Retinal pigment epithelial cell (primary cell): ENCODE data around the gene MAML1.
"Not testable (repeated sequence)": the region's sequence is repeated elsewhere in the genome, so short reads cannot be mapped to it uniquely, and the experiment has no call there.

Experiments
- DNase-seq: peaks from one replicate; pipeline ENCODE4 v3.0.0-alpha.2; 2010; ENCODE audit warnings: low read depth
- H3K4me3 ChIP-seq: 2 replicates; pipeline ENCODE4 v1.5.1; 2011; ENCODE audit warnings: mild to moderate bottlenecking, low read length, control low read depth, moderate library complexity
- CTCF ChIP-seq: conservative IDR thresholded peaks from 2 replicates; pipeline ENCODE4 v1.5.1; 2011; ENCODE audit warnings: low read depth, low read length, control low read depth, inconsistent platforms

MAML1 gene

GRCh38 chr5:179734536-179735164 lies 2.0 kb downstream of the MAML1 start:
- no peak for TF ChIP-seq CTCF
- peak overlapping the region; percentile 64 for H3K4me3 ChIP-seq
- DNase-seq, result no peak

GRCh38 chr5:179738742-179739141 lies 6.1 kb downstream of the MAML1 start:
- no peak overlapping the region for H3K4me3 ChIP-seq
- TF ChIP-seq CTCF, result no peak
- DNase-seq, result no peak

- not testable (repeated sequence) for H3K4me3 ChIP-seq
These were observed 11.5 kb downstream of the MAML1 start for GRCh38 chr5:179744106-179744505.

GRCh38 chr5:179746872-179747271 lies 14.2 kb downstream of the MAML1 start:
- no peak for TF ChIP-seq CTCF
- H3K4me3 ChIP-seq, result no peak overlapping the region
- no peak for DNase-seq

More at GRCh38 chr5:179744106-179744505, 11.5 kb downstream of the MAML1 start:
- not testable (repeated sequence) for DNase-seq

- no peak for TF ChIP-seq CTCF
- H3K4me3 ChIP-seq, result no peak overlapping the region
- DNase-seq, result no peak
These were observed 15.2 kb downstream of the MAML1 start for GRCh38 chr5:179747811-179748210.

- no peak for DNase-seq
- H3K4me3 ChIP-seq, result no peak overlapping the region
These were observed 17.4 kb downstream of the MAML1 start for GRCh38 chr5:179749857-179750508.

GRCh38 chr5:179753971-179754370 lies 21.3 kb downstream of the MAML1 start:
- DNase-seq, result no peak
- TF ChIP-seq CTCF, result no peak
- no peak overlapping the region for H3K4me3 ChIP-seq

More at GRCh38 chr5:179749857-179750508, 17.4 kb downstream of the MAML1 start:
- TF ChIP-seq CTCF, result no peak
